NCI-H748 treated with DMSO at 0.1 percent for 48 hours (cell line): ENCODE measurements around the gene KIRREL3.

Source experiments
- DNase-seq: peaks from one replicate; lab custom pipeline; 2025; lab: John Stamatoyannopoulos, UW

Gene KIRREL3

GRCh38 chr11:126914941-126915340 is 85.6 kb downstream of the KIRREL3 start:
- DNase-seq: no peak

DNA sequence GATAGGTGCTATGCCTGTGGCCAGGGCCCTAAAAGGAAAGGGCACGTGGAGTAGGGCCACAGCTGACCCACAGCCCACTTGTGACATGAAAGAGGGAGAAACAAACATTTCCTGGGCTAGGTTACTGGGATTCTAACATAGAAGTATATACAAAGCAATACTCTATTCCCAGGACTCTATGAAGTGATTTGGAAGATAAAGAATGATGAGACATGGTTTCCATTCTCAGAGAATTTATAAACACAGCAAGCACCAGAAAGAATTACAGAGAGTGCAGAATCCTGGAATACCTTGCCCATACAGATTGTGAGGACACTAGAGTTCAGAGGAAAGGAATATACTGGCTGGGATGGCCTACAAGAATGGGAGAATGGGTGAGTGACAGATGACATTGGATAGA is 86.4 kb downstream of the KIRREL3 start:
- DNase-seq: no peak

DNA sequence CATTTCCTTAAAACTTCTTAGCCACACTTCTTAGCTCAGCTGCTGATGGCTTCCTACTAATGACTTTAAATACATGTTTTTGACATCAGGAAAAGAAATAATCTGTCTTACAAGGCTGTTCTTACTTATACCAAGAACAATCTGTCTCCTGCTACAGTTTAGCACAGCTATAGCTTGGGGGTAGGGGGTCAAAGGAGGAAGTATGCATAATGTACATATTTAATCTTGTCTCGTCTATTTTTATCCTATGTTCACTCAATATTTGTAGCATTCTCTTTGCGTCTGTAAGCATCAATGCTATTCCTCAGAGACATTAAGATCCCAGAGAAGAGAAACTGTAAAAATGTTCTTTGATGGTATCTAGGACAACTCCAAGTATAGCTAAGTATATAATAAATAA is 96.0 kb downstream of the KIRREL3 start:
- no peak for DNase-seq

DNA sequence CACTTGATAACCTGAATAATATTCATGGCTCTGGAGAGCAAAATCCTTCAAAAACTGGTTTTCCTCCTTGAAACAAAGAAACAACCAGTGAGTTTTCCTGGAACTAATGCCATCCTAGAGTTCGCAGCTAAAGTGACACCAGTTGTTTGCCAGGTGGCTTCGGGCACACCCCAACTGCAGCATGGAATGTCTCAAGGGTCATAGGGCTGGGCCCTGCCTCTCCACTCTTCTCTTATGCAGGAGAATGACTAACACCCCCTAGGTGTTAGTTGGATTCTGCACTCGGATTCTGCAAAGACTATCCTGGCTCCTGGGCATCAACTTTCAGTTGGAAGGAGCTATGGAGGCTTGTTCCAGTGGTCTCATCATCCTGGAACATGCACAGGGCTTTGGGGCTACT is 98.8 kb downstream of the KIRREL3 start:
- no peak for DNase-seq

DNA sequence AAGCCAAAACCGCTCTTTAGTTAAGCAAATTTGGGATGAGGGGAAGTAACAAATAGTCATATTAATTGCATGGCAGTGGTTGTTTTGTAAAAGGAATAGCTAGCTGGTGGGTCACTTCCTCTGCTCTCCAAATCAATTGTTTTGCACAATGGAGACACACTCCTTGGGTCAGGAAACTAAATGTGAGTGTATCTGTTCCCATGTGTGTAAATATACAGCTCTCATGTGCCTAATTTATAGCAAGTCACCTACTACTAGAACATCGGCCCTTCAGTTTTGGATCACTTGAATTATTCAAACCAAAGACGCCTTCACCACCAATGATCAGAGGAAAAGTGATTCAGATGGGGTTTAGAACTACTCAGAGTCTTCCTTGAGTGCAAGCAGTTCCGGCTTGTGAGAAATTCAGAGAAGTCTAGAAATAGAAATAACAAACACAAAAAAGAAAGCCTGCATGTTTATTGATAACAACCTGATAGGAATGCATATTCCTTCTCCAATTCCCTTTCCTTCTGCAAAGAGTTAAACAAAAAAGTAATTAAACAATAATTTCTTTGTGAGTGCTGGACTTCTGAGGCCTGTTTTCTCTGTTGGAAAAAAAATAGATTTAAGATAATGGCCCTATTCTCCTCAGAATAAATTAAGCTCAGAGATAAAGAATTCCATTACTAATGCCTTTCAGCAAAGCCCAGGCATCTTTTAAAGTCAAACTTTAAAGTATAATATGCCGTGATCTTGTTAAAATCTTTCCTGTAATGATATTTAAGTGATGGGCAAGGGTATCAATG is 100.4 kb downstream of the KIRREL3 start:
- DNase-seq: no peak

- DNase-seq: no peak
Measured at GRCh38 chr11:126898802-126899201, 101.8 kb downstream of the KIRREL3 start.

DNA sequence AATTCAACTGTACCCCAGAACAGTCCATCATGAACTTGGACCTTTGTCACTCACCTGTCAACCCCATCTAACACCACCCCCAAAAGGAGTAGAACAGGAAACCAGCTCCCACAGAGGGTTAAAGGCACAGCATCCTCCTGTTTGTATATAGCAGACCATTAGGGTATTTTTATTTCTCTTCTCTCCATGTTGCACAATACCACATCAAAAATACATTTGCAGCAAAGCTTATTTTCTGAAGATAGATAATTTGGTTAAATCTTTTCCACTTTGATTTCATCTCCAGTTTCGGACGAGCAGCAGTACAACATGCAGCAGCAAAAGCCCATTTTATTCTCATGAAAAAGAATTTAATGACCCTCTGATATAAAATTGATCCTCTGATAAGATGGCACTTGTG is 103.1 kb downstream of the KIRREL3 start:
- DNase-seq: no peak

DNA sequence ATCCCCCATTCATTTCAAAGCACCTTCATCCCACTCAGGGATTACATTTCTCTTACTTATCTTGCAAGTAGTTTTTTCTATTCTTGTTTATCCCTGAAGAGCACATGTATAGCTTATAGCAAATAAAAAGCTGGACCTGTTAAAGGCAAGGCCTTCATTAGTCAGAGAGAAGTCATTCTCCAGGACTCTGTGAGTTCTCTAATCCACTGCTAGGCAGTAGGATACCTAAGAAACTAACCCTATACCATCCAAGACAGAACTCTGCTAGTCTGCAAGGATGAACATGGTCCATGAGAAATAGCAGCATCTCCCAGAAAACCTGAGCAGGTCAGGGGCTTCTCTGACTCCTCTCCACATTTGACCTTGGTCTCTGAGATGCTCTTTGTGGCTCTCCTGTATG is 104.5 kb downstream of the KIRREL3 start:
- DNase-seq: no peak

GRCh38 chr11:126893796-126894195 is 106.8 kb downstream of the KIRREL3 start:
- no peak for DNase-seq

DNA sequence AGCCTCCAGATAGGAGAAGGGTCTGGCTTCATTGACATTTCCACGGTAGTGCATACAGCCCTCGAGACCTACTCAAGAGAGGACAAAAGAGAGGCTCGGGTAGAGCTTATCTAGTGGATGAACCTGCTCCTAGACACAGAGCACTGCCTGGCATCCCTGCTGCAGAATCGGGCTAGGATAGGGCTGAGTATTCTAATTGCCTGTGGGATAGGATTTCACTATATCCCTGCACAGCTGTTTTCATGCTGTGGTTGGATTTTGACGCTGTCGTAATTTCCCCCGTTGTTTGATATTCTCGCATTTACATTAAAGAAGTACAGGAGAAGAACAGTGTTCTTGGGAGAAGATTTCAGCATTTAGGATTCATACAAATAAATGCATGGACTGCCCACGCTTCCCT is 107.8 kb downstream of the KIRREL3 start:
- no peak for DNase-seq

DNA sequence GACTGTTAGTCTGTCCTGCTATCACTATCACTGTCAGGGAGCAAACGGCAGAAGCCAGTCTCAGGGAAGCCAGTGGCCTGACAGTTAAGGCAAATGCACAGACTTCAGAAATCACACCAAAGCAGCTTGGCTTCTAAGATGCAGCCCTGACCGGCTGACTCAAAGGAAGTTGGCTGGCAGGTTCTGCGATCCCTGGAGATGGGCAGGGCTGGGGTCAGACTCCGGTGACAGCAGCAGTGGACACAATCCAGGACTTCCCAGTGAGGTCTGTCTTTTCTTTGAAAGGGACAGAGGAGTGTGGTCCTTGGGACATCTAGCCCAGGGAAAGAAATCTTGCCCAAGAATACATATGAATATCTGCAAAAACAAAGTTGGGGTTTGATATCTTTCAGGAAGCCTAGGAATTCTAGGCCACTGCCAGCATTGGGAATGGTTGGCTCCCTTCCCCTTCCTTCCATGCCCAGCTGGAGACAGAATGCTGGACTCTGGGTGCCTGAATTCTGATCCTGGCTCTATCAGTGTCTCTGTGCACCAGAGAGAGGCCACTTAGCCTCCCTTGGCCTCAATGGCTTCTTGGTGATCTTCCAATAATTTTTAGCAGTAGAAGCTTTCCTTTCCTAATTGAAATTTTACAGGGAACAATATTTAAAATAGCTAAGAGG is 108.9 kb downstream of the KIRREL3 start:
- DNase-seq: no peak

- no peak for DNase-seq
Measured at GRCh38 chr11:126890561-126890960, 110.0 kb downstream of the KIRREL3 start.

DNA sequence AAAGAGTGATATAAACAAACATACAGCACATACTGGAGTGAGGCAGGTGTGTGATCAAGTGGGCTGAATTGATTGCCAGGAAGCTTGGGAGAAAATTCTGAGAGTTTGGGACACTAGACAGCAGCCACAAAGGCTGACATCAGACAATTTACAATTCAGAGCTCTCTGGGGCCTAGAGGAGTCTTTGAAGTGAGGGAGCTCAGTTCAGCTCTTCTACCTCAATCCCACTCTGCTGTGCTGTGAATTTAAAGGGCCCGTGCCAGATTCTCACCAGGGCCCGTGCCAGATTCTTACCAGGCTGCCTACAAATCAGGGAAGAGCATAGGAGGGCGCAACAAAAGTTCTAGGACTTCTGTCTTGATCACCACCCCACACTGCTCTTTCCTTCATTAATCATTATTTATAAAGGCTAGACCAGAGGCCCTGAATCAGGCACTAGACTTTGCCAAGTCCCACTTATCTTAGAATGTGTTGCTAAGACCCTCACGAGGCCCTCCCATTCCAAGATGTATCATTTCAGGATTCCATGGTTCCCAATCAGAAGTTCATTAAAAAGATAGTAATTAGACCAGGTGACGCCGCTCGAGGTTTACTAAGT is 112.4 kb downstream of the KIRREL3 start:
- DNase-seq: no peak

- no peak for DNase-seq
Measured at GRCh38 chr11:126886636-126887035, 113.9 kb downstream of the KIRREL3 start.

DNA sequence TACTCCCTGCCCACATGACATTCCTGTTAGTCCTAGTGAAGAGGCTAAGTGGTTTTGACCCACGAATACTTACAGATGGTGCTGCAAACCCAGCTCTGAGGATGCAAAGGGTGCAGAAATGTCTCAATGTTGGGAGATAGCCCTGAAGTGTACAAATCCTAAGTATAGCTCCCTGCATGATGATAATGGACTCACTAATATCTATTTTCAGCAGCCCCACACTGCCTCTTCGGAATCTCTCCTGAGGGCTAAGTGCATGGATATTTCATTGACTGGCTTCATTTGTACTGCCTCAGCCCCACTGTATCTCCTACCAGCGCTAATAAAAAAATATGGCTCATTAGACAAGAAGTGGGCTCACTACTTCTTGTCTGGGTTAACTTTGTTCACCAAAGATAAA is 114.5 kb downstream of the KIRREL3 start:
- DNase-seq: no peak

GRCh38 chr11:126884594-126884993 is 116.0 kb downstream of the KIRREL3 start:
- DNase-seq: no peak

DNA sequence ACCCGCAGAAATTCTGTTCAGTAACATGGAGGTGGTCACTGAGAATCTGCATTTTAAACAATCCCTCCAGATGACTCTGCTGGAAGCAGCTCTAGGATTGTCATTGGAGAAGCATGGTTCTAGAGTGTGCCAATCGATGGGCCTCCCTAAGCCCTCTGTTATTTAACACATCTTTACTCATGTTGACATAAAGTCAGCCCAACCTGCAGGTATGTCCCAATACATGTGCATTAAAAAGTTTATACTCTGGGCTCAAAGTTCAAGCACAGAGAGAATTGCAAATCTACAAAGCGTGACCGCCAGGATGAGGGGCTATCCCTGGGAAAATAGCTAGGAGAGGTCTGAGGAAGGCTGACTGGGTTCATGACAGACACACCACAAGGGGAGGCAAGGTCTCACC is 116.4 kb downstream of the KIRREL3 start:
- no peak for DNase-seq

GRCh38 chr11:126880872-126881271 is 119.7 kb downstream of the KIRREL3 start:
- no peak for DNase-seq

DNA sequence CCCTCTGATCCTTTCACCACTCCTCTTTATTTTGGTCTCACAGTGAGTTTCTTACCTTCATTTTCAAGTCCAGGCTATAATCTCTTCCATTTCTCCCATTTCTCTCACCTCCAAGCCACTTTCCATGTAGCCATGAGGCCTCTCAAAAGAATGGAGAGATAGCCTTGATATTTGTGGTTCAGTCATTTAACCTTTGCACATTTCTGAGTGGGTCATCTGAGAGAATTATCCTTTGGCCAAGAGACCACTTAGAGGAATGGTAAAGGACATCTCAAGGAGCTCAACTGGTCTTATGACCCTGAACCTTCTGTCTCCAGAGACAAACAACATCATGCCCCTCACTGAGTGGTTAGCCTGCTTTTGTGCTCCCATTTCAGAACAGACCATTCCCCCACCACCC is 121.1 kb downstream of the KIRREL3 start:
- DNase-seq: no peak

- no peak for DNase-seq
Measured at GRCh38 chr11:126878913-126879482, 121.6 kb downstream of the KIRREL3 start.

GRCh38 chr11:126874831-126875230 is 125.7 kb downstream of the KIRREL3 start:
- DNase-seq: no peak

DNA sequence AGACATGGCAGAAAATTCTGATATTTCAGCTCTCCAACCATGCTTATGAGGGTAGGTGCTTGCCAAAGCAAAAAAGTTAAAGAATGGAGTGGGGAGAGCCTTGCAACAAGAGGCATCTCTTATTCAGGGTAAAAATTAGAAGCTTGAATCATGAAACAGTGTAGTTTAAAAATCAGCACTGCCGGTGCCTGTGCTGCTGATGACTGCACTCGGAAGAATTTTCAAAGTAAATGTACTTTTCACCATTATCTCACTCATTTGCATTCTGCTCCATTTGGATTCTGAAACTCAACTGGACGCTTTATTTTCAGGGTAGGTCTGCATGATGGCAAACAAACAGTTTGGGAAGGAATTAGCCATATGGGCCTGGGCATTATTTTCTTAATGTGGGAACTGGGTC is 126.3 kb downstream of the KIRREL3 start:
- DNase-seq: no peak

DNA sequence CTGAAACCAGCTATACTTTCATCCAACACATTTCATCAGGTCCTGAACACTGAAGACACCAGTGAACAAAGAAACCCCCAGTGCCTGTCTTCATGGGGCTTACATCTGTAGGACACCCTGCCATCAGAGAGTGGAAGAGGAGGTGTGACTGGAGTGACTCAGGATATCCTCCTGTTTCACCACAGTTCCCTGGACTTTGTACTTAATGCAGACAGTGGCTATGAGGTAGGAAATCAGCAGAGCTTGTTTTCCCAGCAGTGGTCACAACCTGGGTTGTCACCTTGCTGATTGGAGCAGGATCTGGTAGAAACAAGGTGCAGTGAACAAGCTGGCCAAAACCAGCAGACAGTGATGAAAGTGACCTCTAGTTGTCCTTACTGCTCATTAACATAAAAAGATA is 128.8 kb downstream of the KIRREL3 start:
- no peak for DNase-seq
